SK-N-MC (cell line): ENCODE measurements around the gene TRMO.

ENCODE experiments used
- DNase-seq: peaks from one replicate; pipeline ENCODE4 v3.0.0-alpha.2; 2011; ENCODE audit warnings: low read depth, low spot score
- H3K27ac ChIP-seq: fragments of 200-600 bp; sonication (generic); 2 replicates; pipeline ENCODE4 v1.5.1; 2016; ENCODE audit warnings: mixed run types
- H3K36me3 ChIP-seq: fragments of 200-600 bp; sonication (generic); 2 replicates; pipeline ENCODE4 v1.6.1; 2017; ENCODE audit warnings: antibody characterized with exemption, low read length, mixed read lengths; ENCODE audit not compliant: insufficient read depth
- H3K4me3 ChIP-seq: fragments of 200-600 bp; sonication (generic); 2 replicates; pipeline ENCODE4 v1.5.1; 2016
- H3K9ac ChIP-seq: fragments of 200-600 bp; sonication (generic); 2 replicates; pipeline ENCODE4 v1.8.0; 2017; ENCODE audit warnings: mixed run types, mixed read lengths; ENCODE audit not compliant: insufficient read length
- H3K9me3 ChIP-seq: fragments of 200-600 bp; sonication (generic); 2 replicates; pipeline ENCODE4 v1.6.1; 2017; ENCODE audit warnings: low read depth, mild to moderate bottlenecking, antibody characterized with exemption, low read length, moderate library complexity, mixed read lengths
- EZH2 ChIP-seq: fragments of 200-600 bp; sonication (generic); IDR thresholded peaks from one replicate; pipeline ENCODE4 v1.6.1; 2017; ENCODE audit warnings: antibody characterized with exemption
- FOXP2 ChIP-seq: optimal IDR thresholded peaks from 2 replicates; pipeline ENCODE3; 2011; ENCODE audit warnings: mild to moderate bottlenecking, moderate library complexity; ENCODE audit not compliant: insufficient read depth; ENCODE audit errors: extremely low read length, control extremely low read depth
- POLR2AphosphoS5 ChIP-seq: IDR thresholded peaks from 2 replicates; pipeline ENCODE4 v1.6.1; 2012; ENCODE audit warnings: mild to moderate bottlenecking, low read depth, low read length, borderline replicate concordance

The TRMO gene

GRCh38 chr9:97918611-97919010 lies 3.7 kb downstream of the TRMO start:
- TF ChIP-seq EZH2 = no peak
- TF ChIP-seq FOXP2 = no peak
- TF ChIP-seq POLR2AphosphoS5 = no peak
- Histone ChIP-seq H3K9me3 (no peaks in the 10 kb centered on the region), H3K27ac (no peak overlapping the region), H3K36me3 (peaks cover 4% of the 10 kb centered on the region; the same call in 1 of the 2 replicates), H3K9ac (peak overlapping the region; percentile 19), H3K4me3 (no peak overlapping the region)
- DNase-seq = no peak

- peaks cover 45% of the 10 kb centered on the region for H3K36me3 ChIP-seq
- H3K9me3 ChIP-seq = no peaks in the 10 kb centered on the region
- H3K4me3 ChIP-seq = no peak overlapping the region
- H3K9ac ChIP-seq = no peak overlapping the region
- no peak overlapping the region for H3K27ac ChIP-seq
- DNase-seq = no peak
- TF ChIP-seq EZH2 (no peak), POLR2AphosphoS5 (no peak), FOXP2 (no peak)
Measured at GRCh38 chr9:97911970-97912369, 10.3 kb downstream of the TRMO start.

- peaks cover 45% of the 10 kb centered on the region for H3K36me3 ChIP-seq
Measured at GRCh38 chr9:97911528-97911927, 10.8 kb downstream of the TRMO start.

GRCh38 chr9:97910357-97910756 lies 11.9 kb downstream of the TRMO start:
- H3K4me3 ChIP-seq = no peak overlapping the region
- no peak for TF ChIP-seq POLR2AphosphoS5
- TF ChIP-seq FOXP2 = no peak
- no peak for TF ChIP-seq EZH2
- no peaks in the 10 kb centered on the region for H3K9me3 ChIP-seq
- DNase-seq = no peak
- no peak overlapping the region for H3K9ac ChIP-seq
- no peak overlapping the region for H3K27ac ChIP-seq
- peaks cover 45% of the 10 kb centered on the region for H3K36me3 ChIP-seq

More at GRCh38 chr9:97911528-97911927, 10.8 kb downstream of the TRMO start:
- Histone ChIP-seq H3K9me3 (no peaks in the 10 kb centered on the region), H3K27ac (no peak overlapping the region), H3K4me3 (no peak overlapping the region), H3K9ac (no peak overlapping the region)
- no peak for TF ChIP-seq EZH2
- TF ChIP-seq POLR2AphosphoS5 = no peak
- no peak for TF ChIP-seq FOXP2
- no peak for DNase-seq

GRCh38 chr9:97908705-97909104 lies 13.6 kb downstream of the TRMO start:
- no peak for DNase-seq
- H3K4me3 ChIP-seq = no peak overlapping the region
- H3K36me3 ChIP-seq = peaks cover 45% of the 10 kb centered on the region
- H3K27ac ChIP-seq = no peak overlapping the region
- no peak overlapping the region for H3K9ac ChIP-seq
- TF ChIP-seq FOXP2 (no peak), POLR2AphosphoS5 (no peak), EZH2 (no peak)
- H3K9me3 ChIP-seq = no peaks in the 10 kb centered on the region

GRCh38 chr9:97907632-97908031 lies 14.7 kb downstream of the TRMO start:
- no peak for DNase-seq

GRCh38 chr9:97907046-97907445 lies 15.3 kb downstream of the TRMO start:
- DNase-seq = no peak
- Histone ChIP-seq H3K9ac (no peak overlapping the region), H3K4me3 (no peak overlapping the region), H3K9me3 (no peaks in the 10 kb centered on the region), H3K36me3 (peaks cover 29% of the 10 kb centered on the region; the same call in 1 of the 2 replicates), H3K27ac (no peak overlapping the region)
- TF ChIP-seq FOXP2 = no peak
- TF ChIP-seq POLR2AphosphoS5 = no peak
- TF ChIP-seq EZH2 = no peak

More at GRCh38 chr9:97907632-97908031, 14.7 kb downstream of the TRMO start:
- Histone ChIP-seq H3K4me3 (no peak overlapping the region), H3K27ac (no peak overlapping the region), H3K9me3 (no peaks in the 10 kb centered on the region), H3K9ac (no peak overlapping the region), H3K36me3 (peaks cover 35% of the 10 kb centered on the region; the same call in 1 of the 2 replicates)
- no peak for TF ChIP-seq FOXP2
- no peak for TF ChIP-seq POLR2AphosphoS5
- TF ChIP-seq EZH2 = no peak

- Histone ChIP-seq H3K9me3 (no peaks in the 10 kb centered on the region), H3K27ac (no peak overlapping the region), H3K36me3 (peaks cover 22% of the 10 kb centered on the region; the same call in 1 of the 2 replicates), H3K4me3 (no peak overlapping the region), H3K9ac (no peak overlapping the region)
- no peak for TF ChIP-seq EZH2
- TF ChIP-seq FOXP2 = no peak
- no peak for DNase-seq
Measured at GRCh38 chr9:97906236-97906831, 16.0 kb downstream of the TRMO start.

GRCh38 chr9:97905228-97905627 lies 17.1 kb downstream of the TRMO start:
- TF ChIP-seq FOXP2 (no peak), EZH2 (no peak), POLR2AphosphoS5 (no peak)
- Histone ChIP-seq H3K9ac (no peak overlapping the region), H3K4me3 (no peak overlapping the region), H3K9me3 (no peaks in the 10 kb centered on the region), H3K27ac (no peak overlapping the region), H3K36me3 (peaks cover 14% of the 10 kb centered on the region; the same call in 1 of the 2 replicates)
- no peak for DNase-seq
